ENCODE results near the gene DDAH1.

Gene DDAH1

GRCh38 chr1:85277802-85278201, 187.2 kb downstream of the DDAH1 start:
- no peak for DNase-seq (ENCODE audit: low read depth in 2 of 2, low spot score in 1 of 2)

- no peak for DNase-seq (ENCODE audit: low read depth in 2 of 2, low spot score in 1 of 2)
Measured at GRCh38 chr1:85276978-85277639, 187.8 kb downstream of the DDAH1 start.

GRCh38 chr1:85276215-85276977, 188.6 kb downstream of the DDAH1 start, which contains the start of gene BCL10:
BCL10 (minus strand) TSS chr1:85276632; CDS start chr1:85276352, 280 bp downstream.
- peak; percentile 91 to 96 for DNase-seq (ENCODE audit: low read depth in 2 of 2, low spot score in 1 of 2)

GRCh38 chr1:85275701-85276214, 189.2 kb downstream of the DDAH1 start:
- DNase-seq (ENCODE audit: low read depth in 2 of 2, low spot score in 1 of 2): no peak

GRCh38 chr1:85274969-85275453, 189.9 kb downstream of the DDAH1 start:
- DNase-seq (ENCODE audit: low read depth in 2 of 2, low spot score in 1 of 2): no peak

- no peak for DNase-seq (ENCODE audit: low read depth in 2 of 2, low spot score in 1 of 2)
Measured at GRCh38 chr1:85273397-85273796, 191.6 kb downstream of the DDAH1 start.

- DNase-seq (ENCODE audit: low read depth in 2 of 2, low spot score in 1 of 2): no peak
Measured at GRCh38 chr1:85268801-85269585, 196.0 kb downstream of the DDAH1 start.

All from stimulated activated CD8-positive, alpha-beta memory T cell treated with anti-CD3 and anti-CD28 coated beads, Interleukin-4, amount 100 ng/mL, for 1 hour (primary cell).